C4-2B (cell line): ENCODE measurements around the gene COX5B.
"Not testable (repeated sequence)": the region's sequence is repeated elsewhere in the genome, so short reads cannot be mapped to it uniquely, and the experiment has no call there.

Experiments used
- H3K27ac ChIP-seq: fragments of 450-650 bp; 2 replicates; pipeline ENCODE4 v1.5.1; 2017
- ZFX ChIP-seq: fragments of 450-650 bp; IDR thresholded peaks from 2 replicates; pipeline ENCODE4 v1.6.1; 2017
- TF ChIP-seq, protein P1 (sequence below): fragments of 450-650 bp; conservative IDR thresholded peaks from 2 replicates; pipeline ENCODE4 v1.5.1; 2017; ENCODE audit warnings: mild to moderate bottlenecking

COX5B gene

DNA sequence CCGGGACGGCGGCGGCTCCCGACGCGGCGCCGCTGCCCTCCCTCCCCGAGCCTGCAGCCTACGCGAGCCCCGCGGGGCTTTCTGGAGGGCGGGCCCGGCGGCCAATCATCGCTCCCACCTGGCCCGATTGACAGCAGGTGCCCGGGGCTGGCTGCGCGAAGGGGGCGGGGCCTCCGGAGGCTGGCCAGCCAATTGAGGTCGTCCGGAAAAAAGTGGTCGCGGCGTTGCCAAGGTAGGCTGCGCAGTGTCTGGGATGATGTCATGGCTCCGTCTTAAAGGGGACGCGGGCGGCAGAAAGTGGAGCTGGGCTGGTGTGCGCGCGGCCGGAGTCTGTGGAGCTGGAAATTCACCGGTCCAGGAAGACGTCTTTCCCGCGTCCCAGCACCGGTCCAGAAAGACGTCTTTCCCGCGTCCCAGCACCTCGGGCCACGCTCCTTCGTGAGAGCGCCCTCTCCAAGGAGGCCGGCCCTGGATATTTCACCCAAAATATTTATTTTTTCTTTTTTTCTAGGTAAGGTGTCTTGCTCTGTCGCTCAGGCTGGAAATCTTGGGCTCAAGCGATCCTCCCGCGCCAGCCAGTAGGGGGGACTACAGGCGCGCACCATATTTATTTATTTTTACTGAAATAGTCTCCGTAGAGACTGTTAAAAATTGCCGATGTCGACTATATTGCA is 18.2 kb downstream of the COX5B start, which contains the start of gene ACTR1B:
TSS of gene ACTR1B (minus strand) at position 83 of the 674 bp plus-strand sequence. CDS start 154 bp downstream, outside the sequence.
- TF ChIP-seq, protein P1, sequence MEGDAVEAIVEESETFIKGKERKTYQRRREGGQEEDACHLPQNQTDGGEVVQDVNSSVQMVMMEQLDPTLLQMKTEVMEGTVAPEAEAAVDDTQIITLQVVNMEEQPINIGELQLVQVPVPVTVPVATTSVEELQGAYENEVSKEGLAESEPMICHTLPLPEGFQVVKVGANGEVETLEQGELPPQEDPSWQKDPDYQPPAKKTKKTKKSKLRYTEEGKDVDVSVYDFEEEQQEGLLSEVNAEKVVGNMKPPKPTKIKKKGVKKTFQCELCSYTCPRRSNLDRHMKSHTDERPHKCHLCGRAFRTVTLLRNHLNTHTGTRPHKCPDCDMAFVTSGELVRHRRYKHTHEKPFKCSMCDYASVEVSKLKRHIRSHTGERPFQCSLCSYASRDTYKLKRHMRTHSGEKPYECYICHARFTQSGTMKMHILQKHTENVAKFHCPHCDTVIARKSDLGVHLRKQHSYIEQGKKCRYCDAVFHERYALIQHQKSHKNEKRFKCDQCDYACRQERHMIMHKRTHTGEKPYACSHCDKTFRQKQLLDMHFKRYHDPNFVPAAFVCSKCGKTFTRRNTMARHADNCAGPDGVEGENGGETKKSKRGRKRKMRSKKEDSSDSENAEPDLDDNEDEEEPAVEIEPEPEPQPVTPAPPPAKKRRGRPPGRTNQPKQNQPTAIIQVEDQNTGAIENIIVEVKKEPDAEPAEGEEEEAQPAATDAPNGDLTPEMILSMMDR = peak; percentile 75
- TF ChIP-seq ZFX = no peak
- H3K27ac ChIP-seq = peak within 1 kb of the TSS; percentile 93

DNA sequence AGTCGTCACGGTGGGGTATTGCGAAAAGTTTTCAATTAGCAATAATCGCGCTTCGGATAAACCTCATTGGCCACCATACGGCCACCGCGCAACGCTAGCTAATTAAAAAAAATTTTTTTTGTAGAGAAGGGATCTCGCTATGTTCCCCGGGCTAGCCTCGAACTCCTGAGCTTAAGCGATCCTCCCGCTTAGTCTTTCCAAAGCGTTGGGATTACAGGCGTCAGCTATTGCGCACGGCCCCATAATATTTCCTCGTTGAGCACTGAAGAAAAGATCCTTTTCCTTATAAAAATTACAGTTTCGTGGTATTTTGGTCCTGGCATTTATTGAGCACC is 18.7 kb downstream of the COX5B start:
- TF ChIP-seq ZFX = no peak
- TF ChIP-seq, protein P1 = peak; percentile 42
- H3K27ac ChIP-seq = peak overlapping the region; percentile 93

GRCh38 chr2:97669448-97669847 is 23.6 kb downstream of the COX5B start, which contains the start of gene C2orf92:
TSS of gene C2orf92 (plus strand) at chr2:97669713. CDS start at chr2:97669789, 76 bp downstream.
- H3K27ac ChIP-seq = no peak within 1 kb of the TSS

DNA sequence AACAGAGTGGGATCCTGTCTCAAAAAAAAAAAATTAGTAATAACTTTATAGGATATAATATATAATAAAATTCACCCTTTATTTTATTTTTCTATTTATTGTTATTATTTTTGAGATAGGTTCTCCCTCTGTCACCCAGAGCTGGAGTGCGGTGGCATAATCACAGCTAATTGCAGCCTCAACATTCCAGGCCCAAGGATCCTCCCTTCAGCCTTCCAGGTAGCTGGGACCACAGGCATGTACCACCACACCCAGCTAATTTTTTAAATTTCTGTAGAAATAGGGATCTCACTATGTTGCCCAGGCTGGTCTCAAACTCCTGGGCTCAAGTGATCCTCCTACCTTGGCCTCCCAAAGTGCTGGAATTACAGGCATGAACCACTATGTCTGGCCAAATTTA is 24.6 kb downstream of the COX5B start:
- TF ChIP-seq, protein P1 = no peak
- no peak for TF ChIP-seq ZFX

More at GRCh38 chr2:97669448-97669847, 23.6 kb downstream of the COX5B start, which contains the start of gene C2orf92:
- TF ChIP-seq, protein P1 = no peak
- TF ChIP-seq ZFX = no peak

GRCh38 chr2:97671526-97671925 is 25.7 kb downstream of the COX5B start:
- H3K27ac ChIP-seq = no peak overlapping the region
- TF ChIP-seq, protein P1 = no peak
- TF ChIP-seq ZFX = no peak

More for the DNA sequence above, 24.6 kb downstream of the COX5B start:
- no peak overlapping the region for H3K27ac ChIP-seq

- H3K27ac ChIP-seq = not testable (repeated sequence)
Observed at GRCh38 chr2:97672606-97673140, 26.8 kb downstream of the COX5B start.

DNA sequence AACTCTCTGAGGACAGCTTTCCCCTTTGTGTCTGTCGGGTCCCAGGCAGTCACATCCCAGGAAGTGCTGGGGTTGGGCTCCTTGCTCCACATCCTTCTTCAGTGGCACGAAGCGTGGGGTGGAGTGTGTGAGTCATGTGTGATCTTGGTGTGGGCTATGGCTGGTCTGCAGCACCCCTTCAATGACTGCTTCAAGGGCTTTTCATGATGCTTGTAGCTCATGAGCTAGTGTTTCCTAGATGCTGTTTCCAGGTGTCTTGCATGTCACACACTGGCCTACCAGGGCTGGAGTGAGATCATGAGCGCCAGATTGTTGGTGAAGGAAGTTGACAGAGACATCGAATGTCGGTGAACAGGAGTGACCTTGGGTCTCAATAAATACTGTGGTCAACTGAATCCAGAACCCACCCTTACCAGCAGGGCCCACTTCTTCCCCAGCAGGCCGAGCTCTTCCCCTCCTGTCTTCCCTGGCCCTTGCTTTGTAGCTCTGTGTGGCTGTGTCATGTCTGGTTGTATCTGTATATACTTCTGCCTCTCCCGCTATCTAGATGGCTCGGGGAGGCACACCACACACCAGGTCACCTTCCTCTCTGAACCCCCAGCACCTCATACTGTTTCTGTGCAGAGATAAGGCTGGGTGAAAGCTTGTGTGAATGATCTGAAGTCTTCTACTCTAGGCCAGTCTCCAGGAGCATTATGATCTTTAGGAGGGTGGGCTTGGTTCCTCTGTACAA is 27.5 kb downstream of the COX5B start:
- TF ChIP-seq, protein P1 = no peak
- TF ChIP-seq ZFX = no peak
- no peak overlapping the region for H3K27ac ChIP-seq
